GM12878 (cell line): ENCODE measurements around the gene PLCG2. TPM values are rescaled to one million over a fixed set of nuclear protein-coding genes. Genes with fewer than 3 reads are reported as not detected.

Source experiments
- ATAC-seq: fragments of 200-7000 bp; cut with Tn5 transposase; 3 replicates; pipeline ENCODE4 v1.9.1; 2020; ENCODE audit warnings: mild to moderate bottlenecking, moderate library complexity
- BruUV-seq: library from RNA; stranded (reverse); fragments of 400-500 nt; replicated peaks from 2 replicates; lab custom pipeline; 2021; lab: Mats Ljungman, UMichigan
- CTCF ChIA-PET: fragments of 300-600 bp; sonication (Branson Sonifier 250); formaldehyde crosslinking; extraction: SDS; loops from one replicate; lab custom pipeline; 2021; ENCODE audit warnings: inconsistent platforms; lab: Yijun Ruan, JAX
- POLR2A ChIA-PET: fragments of 350-600 bp; formaldehyde crosslinking; extraction: SDS; loops from one replicate; lab custom pipeline; 2021; ENCODE audit warnings: inconsistent platforms; lab: Charles Lee
- RAD21 ChIA-PET: fragments of 300-600 bp; sonication (Branson Sonifier 250); formaldehyde crosslinking; loops from one replicate; lab custom pipeline; 2023; ENCODE audit warnings: antibody characterized with exemption; ENCODE audit not compliant: unreplicated experiment; lab: Charles Lee
- SMC1A ChIA-PET: fragments of 300-600 bp; sonication (Branson Sonifier 250); formaldehyde crosslinking; loops from one replicate; lab custom pipeline; 2023; ENCODE audit not compliant: unreplicated experiment, uncharacterized antibody; lab: Charles Lee
- DNase-seq: peaks from one replicate; pipeline ENCODE4 v3.0.0-alpha.2; 2011; ENCODE audit warnings: low read depth, low spot score
- FAIRE-seq: peaks from 3 replicates; lab custom pipeline; 2011; peaks lifted over from hg19 to GRCh38; lab: Jason Lieb, UNC
- H2AFZ ChIP-seq: 2 replicates; pipeline ENCODE4 v1.6.0; 2011; ENCODE audit warnings: low read depth, low read length, control low read depth; ENCODE audit not compliant: control insufficient read depth
- H3K27ac ChIP-seq: 2 replicates; pipeline ENCODE4 v1.5.1; 2011; ENCODE audit warnings: control low read depth; ENCODE audit not compliant: control insufficient read depth, insufficient read depth
- H3K27me3 ChIP-seq, 2 experiments: replicated peaks in 1 of 2; 2 replicates each; pipeline versions ENCODE4 v1.6.0 to v1.6.1; 2011; ENCODE audit warnings: low read length in 1 of 2; ENCODE audit not compliant: control insufficient read depth in 2 of 2, insufficient read depth in 2 of 2
- H3K36me3 ChIP-seq, 2 experiments: 2 replicates each; pipeline ENCODE4 v1.5.1; 2011; ENCODE audit warnings: low read length in 1 of 2; ENCODE audit not compliant: control insufficient read depth in 2 of 2, insufficient read depth in 2 of 2
- H3K4me1 ChIP-seq: 2 replicates; pipeline ENCODE4 v1.6.1; 2011; ENCODE audit warnings: mild to moderate bottlenecking, low read length, moderate library complexity, mixed read lengths; ENCODE audit not compliant: control insufficient read depth, insufficient read depth
- H3K4me2 ChIP-seq: 2 replicates; pipeline ENCODE4 v1.6.0; 2011; ENCODE audit warnings: control low read depth; ENCODE audit not compliant: control insufficient read depth, insufficient read depth
- H3K4me3 ChIP-seq: fragments of 200-600 bp; sonication (generic); 2 replicates; pipeline ENCODE4 v1.5.1; 2016
- H3K79me2 ChIP-seq: 2 replicates; pipeline ENCODE4 v1.6.0; 2011; ENCODE audit warnings: low read length; ENCODE audit not compliant: control insufficient read depth, insufficient read depth
- H3K9ac ChIP-seq: 2 replicates; pipeline ENCODE4 v1.8.0; 2011; ENCODE audit warnings: low read length, control low read depth, mixed read lengths; ENCODE audit not compliant: control insufficient read depth, insufficient read depth
- H3K9me3 ChIP-seq: replicated peaks from 3 replicates; pipeline ENCODE4 v1.5.1; 2011; ENCODE audit warnings: mild to moderate bottlenecking, low read length; ENCODE audit not compliant: control insufficient read depth, insufficient read depth
- H4K20me1 ChIP-seq: 2 replicates; pipeline ENCODE4 v1.6.0; 2011; ENCODE audit not compliant: control insufficient read depth, insufficient read depth
- HCFC1 ChIP-seq: fragments of 150-350 bp; IDR thresholded peaks from 2 replicates; pipeline ENCODE4 v1.6.1; 2014; ENCODE audit warnings: low read length
- SMC3 ChIP-seq: IDR thresholded peaks from 2 replicates; pipeline ENCODE4 v1.6.1; 2011; ENCODE audit warnings: low read length, improper control_type of control experiment, borderline replicate concordance
- STAT1 ChIP-seq: fragments of 450-650 bp; conservative IDR thresholded peaks from 2 replicates; pipeline ENCODE4 v1.6.1; 2014; ENCODE audit warnings: antibody characterized with exemption, mild to moderate bottlenecking
- TBL1XR1 ChIP-seq: IDR thresholded peaks from 2 replicates; pipeline ENCODE4 v1.6.1; 2012; ENCODE audit warnings: low read depth, low read length, improper control_type of control experiment
- WGBS: methylation state at CpG from one replicate; pipeline ENCODE4 v1.1.6; 2016; ENCODE audit warnings: low lambda C conversion rate; ENCODE audit not compliant: insufficient replicate concordance, insufficient coverage; ENCODE audit errors: missing lambda C conversion rate; 5-methylcytosine and 5-hydroxymethylcytosine counted together
- in situ Hi-C: fragments of 300-500 bp; cut with MboI; formaldehyde crosslinking; loops from 9 replicates; pipeline ENCODE4 v1.14.3; 2018; ENCODE audit warnings: mixed read lengths
- intact Hi-C: fragments of 100-400 bp; cut with micrococcal nuclease; formaldehyde crosslinking; loops from one replicate; pipeline ENCODE4 v1.14.2; 2022; ENCODE audit not compliant: unreplicated experiment
- polyA plus RNA-seq, 11 experiments: library from polyadenylated mRNA; depleted of rRNA in 4 of 11; unstranded in 6 of 11; stranded (reverse) in 5 of 11; fragments of >200 nt; fragmentation: Nextera tagmentation in 4 of 11; fragmentation: Illumina TruSeq in 1 of 11; extraction: Ambion mirVana in 4 of 11; extraction: Trizol in 1 of 11; gene quantifications; 1 replicate in 1 of 11; 2 replicates in 10 of 11; pipeline versions ENCODE4 v1.2.1 to v1.2.3, GENCODE V29; 2011 to 2016; ENCODE audit warnings: inconsistent platforms in 2 of 11, missing spikeins in 2 of 11, low read depth in 1 of 11
- total RNA-seq, 4 experiments: library from RNA; depleted of rRNA in 3 of 4; stranded (reverse); fragments of >200 nt in 3 of 4; fragmentation: Illumina TruSeq in 1 of 4; extraction: Trizol in 1 of 4; gene quantifications; 2 replicates each; pipeline versions ENCODE4 v1.2.1 to v1.2.3, GENCODE V29; 2013 to 2021
- TF ChIP-seq, protein P1 (sequence below): fragments of 450-650 bp; IDR thresholded peaks from 2 replicates; pipeline ENCODE4 v1.6.1; 2017; ENCODE audit warnings: borderline replicate concordance

Gene PLCG2
- total and polyA plus RNA-seq, 10 of the 15 experiments (the other 5 are each of a cell fraction or from before 2014, with no cell fraction given), result 47.6 to 256 (median 149) TPM

DNA sequence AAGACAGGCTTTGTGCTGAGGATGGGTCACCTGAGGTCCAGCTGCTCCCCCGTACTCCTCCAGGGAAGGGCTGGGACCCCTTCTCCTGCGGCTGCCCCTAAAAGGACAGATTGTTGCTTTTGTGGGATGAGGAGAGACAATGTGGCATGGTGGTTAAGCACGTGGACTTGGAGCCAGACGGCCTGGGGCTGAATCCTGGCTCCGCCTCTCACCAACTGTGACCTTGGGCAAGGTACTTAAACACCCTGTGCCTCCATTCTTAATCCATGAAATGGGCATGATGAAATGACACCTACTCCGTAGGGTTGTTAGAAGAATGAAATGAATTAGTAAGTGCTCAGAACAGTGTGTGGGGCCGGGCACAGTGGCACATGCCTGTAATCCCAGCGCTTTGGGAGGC, 39.6 kb upstream of the PLCG2 start:
- H3K9ac ChIP-seq, result peak overlapping the region; percentile 67; the same call in 1 of the 2 replicates
- H3K9me3 ChIP-seq, result no peaks in the 10 kb centered on the region
- no peaks in the 10 kb centered on the region for H4K20me1 ChIP-seq
- ChIA-PET POLR2A (interaction anchor here (0.6 to 2.0 kb wide), 9 partner anchors 9 to 134 kb away, joined by 3 to 7 read pairs (median 4); no protein-coding TSS in a partner anchor), CTCF (interaction anchor here (0.8 to 7.3 kb wide), 22 partner anchors 8 to 703 kb away, joined by 3 to 73 read pairs (median 4); no protein-coding TSS in a partner anchor), SMC1A (interaction anchor here (0.7 to 5.1 kb wide), 28 partner anchors 9 to 534 kb away, joined by 3 to 48 read pairs (median 7); partner anchors contain the start of gene PLCG2), RAD21 (interaction anchor here (0.7 to 4.6 kb wide), 27 partner anchors 9 to 737 kb away, joined by 3 to 47 read pairs (median 5); partner anchors contain the start of gene PLCG2)
- ATAC-seq, result no peak
- WGBS, result 15% methylated on average over 8 of the region's 8 CpGs
- in situ Hi-C loops, result loop anchor here (5.0 kb wide), 2 partner anchors 537 to 707 kb away; no protein-coding TSS in a partner anchor
- no peak for FAIRE-seq
- H3K27ac ChIP-seq, result peak overlapping the region; percentile 78
- DNase-seq, result no peak
- H3K4me1 ChIP-seq, result peaks cover 29% of the 10 kb centered on the region
- no peaks in the 10 kb centered on the region for H3K27me3 ChIP-seq
- BruUV-seq, result no TSS peak
- H2AFZ ChIP-seq, result peak overlapping the region; percentile 21; the same call in 1 of the 2 replicates
- peak overlapping the region; percentile 64 for H3K4me3 ChIP-seq
- H3K4me2 ChIP-seq, result peak overlapping the region; percentile 96
- TF ChIP-seq SMC3 (no peak), STAT1 (no peak), TBL1XR1 (no peak), HCFC1 (no peak)
- TF ChIP-seq, protein P1, sequence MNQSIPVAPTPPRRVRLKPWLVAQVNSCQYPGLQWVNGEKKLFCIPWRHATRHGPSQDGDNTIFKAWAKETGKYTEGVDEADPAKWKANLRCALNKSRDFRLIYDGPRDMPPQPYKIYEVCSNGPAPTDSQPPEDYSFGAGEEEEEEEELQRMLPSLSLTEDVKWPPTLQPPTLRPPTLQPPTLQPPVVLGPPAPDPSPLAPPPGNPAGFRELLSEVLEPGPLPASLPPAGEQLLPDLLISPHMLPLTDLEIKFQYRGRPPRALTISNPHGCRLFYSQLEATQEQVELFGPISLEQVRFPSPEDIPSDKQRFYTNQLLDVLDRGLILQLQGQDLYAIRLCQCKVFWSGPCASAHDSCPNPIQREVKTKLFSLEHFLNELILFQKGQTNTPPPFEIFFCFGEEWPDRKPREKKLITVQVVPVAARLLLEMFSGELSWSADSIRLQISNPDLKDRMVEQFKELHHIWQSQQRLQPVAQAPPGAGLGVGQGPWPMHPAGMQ, result no peak
- H3K79me2 ChIP-seq, result peaks cover 7% of the 10 kb centered on the region
- intact Hi-C loops, result loop anchor here (2.0 to 10.0 kb wide), 5 partner anchors 117 to 735 kb away; partner anchors contain the start of genes CENPN and CMC2
- H3K36me3 ChIP-seq, result no peaks in the 10 kb centered on the region
